Stimulated activated CD8-positive, alpha-beta memory T cell treated with anti-CD3 and anti-CD28 coated beads, Interleukin-4, amount 100 ng/mL, for 48 hours (primary cell): ENCODE data around the gene TSR2.
"Not testable (repeated sequence)": the region's sequence is repeated elsewhere in the genome, so short reads cannot be mapped to it uniquely, and the experiment has no call there.

Experiments
- DNase-seq: peaks from one replicate; pipeline ENCODE4 v3.0.0-alpha.2; 2020

Gene TSR2

GRCh38 chrX:54473993-54474859 lies 34.0 kb downstream of the TSR2 start:
- DNase-seq: no peak

- DNase-seq: no peak
Measured at GRCh38 chrX:54479136-54480111, 39.2 kb downstream of the TSR2 start.

- no peak for DNase-seq
Measured at GRCh38 chrX:54482839-54483593, 42.8 kb downstream of the TSR2 start.

- DNase-seq: no peak
Measured at GRCh38 chrX:54483946-54484345, 43.7 kb downstream of the TSR2 start.

GRCh38 chrX:54484666-54485065 lies 44.5 kb downstream of the TSR2 start:
- no peak for DNase-seq

GRCh38 chrX:54489819-54490218 lies 49.6 kb downstream of the TSR2 start:
- DNase-seq: not testable (repeated sequence)

GRCh38 chrX:54492340-54492739 lies 52.1 kb downstream of the TSR2 start:
- DNase-seq: no peak

- no peak for DNase-seq
Measured at GRCh38 chrX:54494166-54494988, 54.2 kb downstream of the TSR2 start.
